Mesangial cell (primary cell): Measurements from ENCODE around the gene NCKIPSD. TPM values are rescaled to one million over a fixed set of nuclear protein-coding genes. Genes with fewer than 3 reads are reported as not detected.

ENCODE experiments used
- total RNA-seq: library from RNA; depleted of rRNA; stranded (reverse); fragments of >200 nt; gene quantifications from 2 replicates; pipeline ENCODE4 v1.2.3, GENCODE V29; 2015

The NCKIPSD gene
- 20.5 and 24.4 TPM in 2 replicates for total RNA-seq

DNA sequence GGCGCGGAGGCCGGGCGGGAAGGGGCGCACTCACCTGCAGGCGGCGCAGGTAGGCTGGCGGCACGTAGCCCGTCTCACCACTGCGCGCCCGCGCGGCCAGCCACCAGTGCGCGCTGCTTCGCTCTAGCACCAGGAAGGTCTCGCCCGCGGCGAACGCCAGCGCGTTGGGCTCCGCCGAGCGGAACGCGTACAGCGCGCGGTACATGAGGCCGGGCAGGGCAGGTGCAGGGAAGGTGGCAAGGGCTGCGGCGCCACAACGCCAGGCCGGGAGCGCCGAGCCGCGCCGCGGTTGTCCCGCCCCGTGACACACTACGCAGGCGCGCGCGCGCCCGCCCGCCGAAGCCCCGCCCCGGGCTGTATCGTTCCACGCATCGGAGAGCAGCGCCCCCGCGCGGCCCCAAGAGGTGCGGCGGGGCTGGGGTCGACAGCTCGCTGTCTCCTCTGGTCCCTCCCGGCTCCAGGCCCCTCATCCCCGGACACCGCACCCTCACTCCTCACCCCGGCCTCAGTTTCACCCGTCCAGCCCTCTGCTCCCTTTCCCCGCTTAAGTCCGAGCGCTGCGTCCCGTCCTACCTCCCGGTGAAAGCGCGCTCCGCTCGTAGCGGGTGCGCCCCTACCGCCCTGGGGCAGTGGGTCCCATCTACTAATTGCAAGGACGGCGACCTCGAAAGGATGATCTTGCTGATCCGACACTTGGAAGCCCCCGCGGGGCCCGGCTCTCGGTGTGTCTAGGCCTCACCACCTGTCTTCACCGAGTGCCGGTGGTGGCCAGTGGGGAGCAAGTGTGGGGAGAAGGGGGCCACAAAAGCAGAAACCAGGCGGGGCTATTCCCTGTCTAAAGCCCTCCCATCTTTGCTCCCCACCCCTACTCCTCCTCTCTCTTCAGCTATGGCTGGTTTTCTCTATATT is at the start of gene NCKIPSD:
NCKIPSD (minus strand) TSS at position 313 of the 909 bp plus-strand sequence; CDS start at position 205, 108 bp downstream.

DNA sequence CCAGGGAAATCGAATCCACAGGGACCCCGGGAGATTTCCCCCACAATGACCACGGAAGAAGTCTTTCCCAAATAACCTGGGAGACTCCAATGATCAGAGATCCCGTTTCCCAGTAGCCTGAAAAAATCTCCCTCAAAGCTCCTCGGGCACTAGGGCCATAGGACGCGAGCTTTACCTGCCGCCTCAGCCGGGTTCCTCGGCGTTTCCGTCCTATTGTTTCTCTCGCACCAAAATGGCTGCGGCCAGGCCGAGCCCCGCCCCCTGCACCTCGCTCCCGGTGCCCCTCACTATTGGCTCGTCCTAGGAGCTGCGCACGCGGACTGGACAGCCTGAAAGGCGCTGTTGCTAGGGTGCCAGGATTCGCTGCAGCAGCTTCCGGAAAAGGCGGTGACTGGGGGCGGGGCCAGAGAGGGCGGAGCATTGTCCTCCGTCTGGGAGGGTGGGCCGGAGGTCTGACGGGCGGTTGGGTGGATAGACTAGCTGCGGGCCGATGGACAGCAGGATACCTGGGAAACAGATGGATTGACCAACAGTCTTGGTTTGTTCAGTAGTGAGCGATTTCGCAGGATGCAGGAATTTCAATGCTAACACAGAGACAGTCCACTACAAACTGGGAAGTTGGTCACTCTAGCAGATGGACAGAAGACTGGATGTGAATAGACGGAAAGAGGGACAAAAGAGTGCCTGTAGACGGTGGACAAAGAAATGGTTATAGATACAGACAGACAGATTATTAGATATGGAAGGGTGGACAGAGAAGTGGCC is 31.4 kb upstream of the NCKIPSD start, which contains the start of gene IP6K2:
IP6K2 (minus strand) TSS at position 240 of the 765 bp plus-strand sequence. CDS start 21,930 bp downstream, outside the sequence.

DNA sequence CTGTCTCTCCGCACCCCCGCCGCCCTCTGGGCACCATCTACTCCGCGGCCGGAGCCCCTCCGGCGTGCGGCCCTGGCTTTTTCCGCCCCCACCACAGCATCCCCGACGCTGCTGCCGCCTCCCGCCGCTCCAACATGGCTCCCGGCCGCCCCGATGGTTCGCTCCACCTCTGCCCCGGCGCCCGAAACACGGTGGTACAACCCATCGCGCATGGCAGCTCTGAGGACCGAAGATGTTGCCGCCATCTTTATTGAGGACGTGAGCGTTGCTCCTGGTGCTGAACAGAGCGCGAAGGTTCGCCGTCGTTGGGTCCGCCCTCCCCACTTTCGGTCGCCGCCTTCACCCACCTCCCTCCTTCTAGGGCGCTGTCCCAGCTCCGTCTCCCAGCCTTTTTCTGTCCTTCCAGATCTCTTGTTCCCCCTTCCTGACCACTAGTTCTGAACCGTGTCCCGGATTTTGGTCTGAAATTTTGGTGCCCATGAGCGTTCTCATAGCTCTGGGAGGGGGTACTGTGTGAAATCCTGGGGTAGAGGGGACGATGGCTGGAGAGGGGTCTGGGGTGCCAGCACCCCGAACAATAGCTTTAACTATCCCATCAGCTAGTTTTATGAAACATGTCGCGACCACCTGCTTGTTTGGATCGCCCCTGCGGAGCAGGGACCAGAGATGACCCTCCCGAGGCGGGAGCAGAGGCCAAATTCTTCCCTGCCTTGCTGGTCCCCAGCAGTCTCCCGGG is 22.8 kb downstream of the NCKIPSD start, which contains the start of gene CELSR3:
CELSR3 (minus strand) TSS at position 134 of the 736 bp plus-strand sequence. CDS start 252 bp downstream, outside the sequence.

DNA sequence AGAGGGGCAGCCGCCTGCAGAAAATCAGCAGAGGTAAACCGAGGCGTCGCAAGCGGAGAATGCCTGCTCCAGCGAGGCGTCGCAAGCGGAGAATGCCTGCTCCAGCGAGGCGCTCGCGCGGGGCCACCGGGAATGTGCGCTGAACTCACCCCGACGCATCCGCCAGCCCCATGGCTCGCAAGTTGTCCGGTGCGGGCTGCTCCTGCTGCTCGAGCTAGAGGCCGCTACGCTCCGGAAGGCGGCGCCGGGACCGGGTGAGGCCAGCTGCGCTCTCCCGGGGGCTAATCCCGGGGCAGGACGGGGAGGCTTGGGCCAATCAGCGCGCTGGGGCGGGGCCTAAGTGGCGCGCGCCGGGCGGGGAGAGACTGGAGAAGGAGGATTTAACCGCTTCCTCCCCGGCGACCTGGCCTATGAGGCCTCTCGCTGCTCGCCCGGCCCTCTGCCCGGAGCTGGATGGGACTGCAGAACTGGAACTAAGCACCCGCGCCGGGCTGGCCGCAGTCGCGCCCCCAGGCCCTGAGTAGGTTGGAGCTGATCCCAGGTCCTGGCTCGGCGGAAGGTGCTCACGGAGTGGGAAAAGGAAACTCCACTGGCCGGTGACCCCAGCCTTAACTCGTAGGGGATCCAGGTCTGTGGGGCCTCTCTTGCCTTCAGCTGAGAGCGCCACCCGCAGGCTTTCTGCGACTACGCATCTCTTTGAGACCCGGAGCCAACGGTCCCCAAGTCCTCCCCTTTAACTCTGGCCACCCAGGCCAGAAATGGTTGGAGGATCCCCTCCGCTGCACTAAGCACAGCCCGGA is 50.3 kb downstream of the NCKIPSD start, which contains the start of gene SLC26A6:
SLC26A6 (minus strand) TSS at position 240 of the 800 bp plus-strand sequence; CDS start at position 172, 68 bp downstream.

Other genes with a start within 250 kb of the NCKIPSD start
- 19.9 and 26.2 TPM in 2 replicates for gene CCDC51, start 245.8 kb downstream of the NCKIPSD start, total RNA-seq
- 77.1 and 221 TPM in 2 replicates for gene TMA7, start 245.7 kb downstream of the NCKIPSD start, total RNA-seq
- gene ATRIP, start 239.2 kb downstream of the NCKIPSD start, total RNA-seq = 5.5 and 11.2 TPM in 2 replicates
- 190 and 243 TPM in 2 replicates for gene SHISA5, start 181.7 kb downstream of the NCKIPSD start, total RNA-seq
- gene PFKFB4, start 129.1 kb downstream of the NCKIPSD start, total RNA-seq = 7.1 and 7.5 TPM in 2 replicates
- gene UCN2, start 122.1 kb downstream of the NCKIPSD start, total RNA-seq = 8.4 and 9.9 TPM in 2 replicates
- gene COL7A1, start 90.6 kb downstream of the NCKIPSD start, total RNA-seq = 122 and 146 TPM in 2 replicates
- 349 and 382 TPM in 2 replicates for gene UQCRC1, start 76.3 kb downstream of the NCKIPSD start, total RNA-seq
- not detected in 2 replicates for gene TMEM89, start 64.1 kb downstream of the NCKIPSD start, total RNA-seq
- 28.2 and 29.3 TPM in 2 replicates for gene SLC26A6, start 50.5 kb downstream of the NCKIPSD start, total RNA-seq
- gene CELSR3, start 23.0 kb downstream of the NCKIPSD start, total RNA-seq = 1.1 and 3.8 TPM in 2 replicates
- 60.1 and 76.3 TPM in 2 replicates for gene IP6K2, start 31.3 kb upstream of the NCKIPSD start, total RNA-seq
- 21.8 and 27.9 TPM in 2 replicates for gene PRKAR2A, start 162.0 kb upstream of the NCKIPSD start, total RNA-seq
- 8.6 and 13.1 TPM in 2 replicates for gene SLC25A20, start 213.0 kb upstream of the NCKIPSD start, total RNA-seq
- gene ARIH2, start 232.9 kb upstream of the NCKIPSD start, total RNA-seq = 72.1 and 85.6 TPM in 2 replicates